Kidney (tissue), 14 donors: Measurements from ENCODE around the gene SH3GL2. TPM values are rescaled to one million over a fixed set of nuclear protein-coding genes. Genes with fewer than 3 reads are reported as not detected.

ENCODE experiments used
- DNase-seq, 5 donors: peaks; one replicate each; pipeline ENCODE4 v3.0.0-alpha.2; 2013 to 2020
- FAIRE-seq: peaks from 2 replicates; lab custom pipeline; 2012; peaks lifted over from hg19 to GRCh38; lab: Jason Lieb, UNC
- H3K27ac ChIP-seq, 2 donors: one replicate each; pipeline ENCODE4 v1.7.0; 2013; ENCODE audit warnings: low read depth in 2 of 2, low read length in 2 of 2, inconsistent platforms in 1 of 2
- H3K27me3 ChIP-seq: one replicate; pipeline ENCODE4 v1.7.1; 2013; ENCODE audit warnings: low read length, inconsistent platforms; ENCODE audit not compliant: control insufficient read depth, insufficient read depth
- H3K36me3 ChIP-seq, 3 donors: one replicate each; pipeline versions ENCODE4 v1.7.0 to v1.7.1; 2013; ENCODE audit warnings: low read length in 3 of 3, control low read depth in 1 of 3, inconsistent platforms in 1 of 3; ENCODE audit not compliant: insufficient read depth in 3 of 3, control insufficient read depth in 2 of 3
- H3K4me1 ChIP-seq, 3 donors: one replicate each; pipeline versions ENCODE4 v1.7.0 to v1.7.1; 2013; ENCODE audit warnings: low read length in 3 of 3, inconsistent platforms in 1 of 3, low read depth in 1 of 3; ENCODE audit not compliant: control insufficient read depth in 2 of 3, insufficient read depth in 2 of 3
- H3K4me3 ChIP-seq, 3 donors: one replicate each; pipeline versions ENCODE4 v1.7.0 to v1.8.1; 2013; ENCODE audit warnings: low read length in 3 of 3, control low read depth in 1 of 3, inconsistent platforms in 1 of 3
- H3K9ac ChIP-seq, 3 donors: one replicate each; pipeline versions ENCODE4 v1.7.0 to v1.7.1; 2013; ENCODE audit warnings: low read length in 3 of 3, control low read depth in 1 of 3, inconsistent platforms in 1 of 3
- H3K9me3 ChIP-seq, 3 donors: one replicate each; pipeline versions ENCODE4 v1.7.0 to v1.7.1; 2013; ENCODE audit warnings: low read length in 3 of 3, control low read depth in 1 of 3, inconsistent platforms in 1 of 3; ENCODE audit not compliant: control insufficient read depth in 2 of 3, insufficient read depth in 1 of 3
- intact Hi-C: fragments of 100-400 bp; cut with DNase I; formaldehyde crosslinking; loops from one replicate; pipeline ENCODE4 v1.11.1; 2022
- polyA plus RNA-seq: library from polyadenylated mRNA; stranded (reverse); fragments of 350-450 nt; fragmentation: Illumina TruSeq; extraction: RNeasy Lipid Tissue Mini Kit (QIAGEN cat#74804); gene quantifications from one replicate; pipeline ENCODE4 v1.2.3, GENCODE V29; 2014; ENCODE audit warnings: low read depth, low replicate concordance; ENCODE audit not compliant: insufficient read depth
- total RNA-seq: library from RNA; stranded (reverse); fragmentation: NEBNext Ultra II Directional; extraction: Animal tissue kit (Norgen Biotek cat#: 25700); gene quantifications from one replicate; pipeline ENCODE4 v1.2.1, GENCODE V29; 2021
- TF ChIP-seq, protein P1 (sequence below): IDR thresholded peaks from 3 replicates; pipeline ENCODE4 v1.5.1; 2012; ENCODE audit warnings: mild to moderate bottlenecking, moderate library complexity, borderline replicate concordance; ENCODE audit not compliant: insufficient read depth; ENCODE audit errors: extremely low read depth
- donor health status: control.
- donor health status: control.
- donor health status: control.
- donor health status: control.
- donor health status: control.
- donor health status: DM: yes; HTN: yes; CAD: no.
- donor health status: Normal renal cell carcinoma (clear cell type).

Gene SH3GL2
- total and polyA plus RNA-seq, 2 donors from 2014 or later = 3.1 to 20.0 TPM

GRCh38 chr9:17656889-17657288, 78.0 kb downstream of the SH3GL2 start:
- TF ChIP-seq, protein P1, sequence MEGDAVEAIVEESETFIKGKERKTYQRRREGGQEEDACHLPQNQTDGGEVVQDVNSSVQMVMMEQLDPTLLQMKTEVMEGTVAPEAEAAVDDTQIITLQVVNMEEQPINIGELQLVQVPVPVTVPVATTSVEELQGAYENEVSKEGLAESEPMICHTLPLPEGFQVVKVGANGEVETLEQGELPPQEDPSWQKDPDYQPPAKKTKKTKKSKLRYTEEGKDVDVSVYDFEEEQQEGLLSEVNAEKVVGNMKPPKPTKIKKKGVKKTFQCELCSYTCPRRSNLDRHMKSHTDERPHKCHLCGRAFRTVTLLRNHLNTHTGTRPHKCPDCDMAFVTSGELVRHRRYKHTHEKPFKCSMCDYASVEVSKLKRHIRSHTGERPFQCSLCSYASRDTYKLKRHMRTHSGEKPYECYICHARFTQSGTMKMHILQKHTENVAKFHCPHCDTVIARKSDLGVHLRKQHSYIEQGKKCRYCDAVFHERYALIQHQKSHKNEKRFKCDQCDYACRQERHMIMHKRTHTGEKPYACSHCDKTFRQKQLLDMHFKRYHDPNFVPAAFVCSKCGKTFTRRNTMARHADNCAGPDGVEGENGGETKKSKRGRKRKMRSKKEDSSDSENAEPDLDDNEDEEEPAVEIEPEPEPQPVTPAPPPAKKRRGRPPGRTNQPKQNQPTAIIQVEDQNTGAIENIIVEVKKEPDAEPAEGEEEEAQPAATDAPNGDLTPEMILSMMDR = no peak
- H3K4me1 ChIP-seq = no peaks in the 10 kb centered on the region

GRCh38 chr9:17658237-17658636, 79.4 kb downstream of the SH3GL2 start:
- Histone ChIP-seq H3K36me3 (no peaks in the 10 kb centered on the region), H3K4me3 (no peak overlapping the region), H3K9ac (no peak overlapping the region), H3K9me3 (no peaks in the 10 kb centered on the region), H3K27me3 (no peaks in the 10 kb centered on the region), H3K27ac (no peak overlapping the region), H3K4me1 (no peaks in the 10 kb centered on the region)
- no peak for DNase-seq
- intact Hi-C loops = no loop called here
- FAIRE-seq = no peak
- TF ChIP-seq, protein P1 = no peak

More at GRCh38 chr9:17656889-17657288, 78.0 kb downstream of the SH3GL2 start:
- H3K27ac ChIP-seq = no peak overlapping the region
- H3K27me3 ChIP-seq = no peaks in the 10 kb centered on the region
- FAIRE-seq (no peak), DNase-seq (no peak)
- no peaks in the 10 kb centered on the region for H3K36me3 ChIP-seq
- H3K9me3 ChIP-seq = no peaks in the 10 kb centered on the region
- intact Hi-C loops = no loop called here
- H3K4me3 ChIP-seq = no peak overlapping the region
- no peak overlapping the region for H3K9ac ChIP-seq

- H3K9me3 ChIP-seq = no peaks in the 10 kb centered on the region
- no peaks in the 10 kb centered on the region for H3K4me1 ChIP-seq
- no peak for DNase-seq
- TF ChIP-seq, protein P1 = no peak
- no peaks in the 10 kb centered on the region for H3K27me3 ChIP-seq
- FAIRE-seq = no peak
- H3K9ac ChIP-seq = no peak overlapping the region
- H3K36me3 ChIP-seq = no peaks in the 10 kb centered on the region
- intact Hi-C loops = no loop called here
- no peak overlapping the region for H3K4me3 ChIP-seq
- H3K27ac ChIP-seq = no peak overlapping the region
Observed at GRCh38 chr9:17660158-17660557, 81.3 kb downstream of the SH3GL2 start.

DNA sequence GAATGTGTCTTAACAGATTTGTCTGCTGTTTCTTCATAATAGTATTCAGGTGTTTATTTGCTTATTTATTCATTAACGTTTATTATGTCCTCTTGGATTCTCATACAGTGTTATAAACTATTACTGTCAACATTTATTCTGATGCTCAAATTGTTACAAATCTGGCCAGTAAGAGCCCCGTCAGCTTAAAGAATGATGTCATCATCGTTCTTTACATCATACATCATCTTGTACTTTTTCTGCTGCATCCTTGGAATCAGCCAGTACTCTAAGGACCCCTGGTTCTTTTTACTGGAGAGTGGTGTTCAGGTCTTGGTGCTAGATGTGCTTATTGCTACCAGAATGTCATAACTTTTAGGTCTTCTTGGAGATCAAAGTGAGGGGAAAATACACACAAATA, 86.6 kb downstream of the SH3GL2 start:
- intact Hi-C loops = no loop called here
- no peak for DNase-seq
- H3K27ac ChIP-seq = no peak overlapping the region
- no peaks in the 10 kb centered on the region for H3K27me3 ChIP-seq
- no peaks in the 10 kb centered on the region for H3K4me1 ChIP-seq
- H3K4me3 ChIP-seq = no peak overlapping the region
- TF ChIP-seq, protein P1 = no peak
- H3K36me3 ChIP-seq = no peaks in the 10 kb centered on the region
- no peak overlapping the region for H3K9ac ChIP-seq
- FAIRE-seq = no peak
- no peaks in the 10 kb centered on the region for H3K9me3 ChIP-seq
